A549 (cell line): ENCODE measurements around the gene NDUFB4.

Experiments used
- CEBPB ChIP-seq, 2 experiments: fragments of >200 bp in 1 of 2; sonication (Bioruptor Twin) in 1 of 2; formaldehyde crosslinking in 1 of 2; IDR thresholded peaks; 2 replicates each; pipeline ENCODE4 v1.6.1; 2012 to 2016
- ESRRA ChIP-seq: fragments of 150-350 bp; IDR thresholded peaks from 2 replicates; pipeline ENCODE4 v1.6.1; 2014; ENCODE audit warnings: mild to moderate bottlenecking, low read length, borderline replicate concordance
- JUN ChIP-seq, 2 experiments: fragments of >200 bp; sonication (Bioruptor Twin); formaldehyde crosslinking; IDR thresholded peaks; 2 replicates in 1 of 2; 3 replicates in 1 of 2; pipeline ENCODE4 v1.6.1; 2016 to 2017
- MYC ChIP-seq: IDR thresholded peaks from 2 replicates; pipeline ENCODE4 v1.6.1; 2012; ENCODE audit warnings: mild to moderate bottlenecking, inconsistent platforms, low read length, improper control_type of control experiment, borderline replicate concordance
- NR3C1 ChIP-seq: fragments of >200 bp; sonication (Bioruptor Twin); formaldehyde crosslinking; IDR thresholded peaks from 3 replicates; pipeline ENCODE4 v1.6.1; 2017
- POLR2A ChIP-seq: IDR thresholded peaks from 2 replicates; pipeline ENCODE4 v1.6.1; 2012; ENCODE audit warnings: mild to moderate bottlenecking, low read length
- POLR2AphosphoS2 ChIP-seq: conservative IDR thresholded peaks from 2 replicates; pipeline ENCODE4 v1.6.1; 2012; ENCODE audit warnings: low read length, improper control_type of control experiment, inconsistent platforms
- RAD21 ChIP-seq, 2 experiments: fragments of >200 bp in 1 of 2; sonication (Bioruptor Twin) in 1 of 2; formaldehyde crosslinking in 1 of 2; IDR thresholded peaks in 1 of 2; conservative IDR thresholded peaks in 1 of 2; 2 replicates in 1 of 2; 3 replicates in 1 of 2; pipeline ENCODE4 v1.6.1; 2012 to 2018; ENCODE audit warnings: inconsistent platforms in 1 of 2
- ZFP36 ChIP-seq: fragments of 450-650 bp; IDR thresholded peaks from 2 replicates; pipeline ENCODE4 v1.6.1; 2014; ENCODE audit warnings: borderline replicate concordance; ENCODE audit not compliant: partially characterized antibody
- TF ChIP-seq, protein P1 (sequence below): fragments of >200 bp; sonication (Bioruptor Twin); formaldehyde crosslinking; IDR thresholded peaks from 3 replicates; pipeline ENCODE4 v1.5.1; 2016
- TF ChIP-seq, protein P2 (sequence below): IDR thresholded peaks from 2 replicates; pipeline ENCODE4 v1.6.1; 2012

- TF ChIP-seq NR3C1: no peak
- TF ChIP-seq, protein P1, sequence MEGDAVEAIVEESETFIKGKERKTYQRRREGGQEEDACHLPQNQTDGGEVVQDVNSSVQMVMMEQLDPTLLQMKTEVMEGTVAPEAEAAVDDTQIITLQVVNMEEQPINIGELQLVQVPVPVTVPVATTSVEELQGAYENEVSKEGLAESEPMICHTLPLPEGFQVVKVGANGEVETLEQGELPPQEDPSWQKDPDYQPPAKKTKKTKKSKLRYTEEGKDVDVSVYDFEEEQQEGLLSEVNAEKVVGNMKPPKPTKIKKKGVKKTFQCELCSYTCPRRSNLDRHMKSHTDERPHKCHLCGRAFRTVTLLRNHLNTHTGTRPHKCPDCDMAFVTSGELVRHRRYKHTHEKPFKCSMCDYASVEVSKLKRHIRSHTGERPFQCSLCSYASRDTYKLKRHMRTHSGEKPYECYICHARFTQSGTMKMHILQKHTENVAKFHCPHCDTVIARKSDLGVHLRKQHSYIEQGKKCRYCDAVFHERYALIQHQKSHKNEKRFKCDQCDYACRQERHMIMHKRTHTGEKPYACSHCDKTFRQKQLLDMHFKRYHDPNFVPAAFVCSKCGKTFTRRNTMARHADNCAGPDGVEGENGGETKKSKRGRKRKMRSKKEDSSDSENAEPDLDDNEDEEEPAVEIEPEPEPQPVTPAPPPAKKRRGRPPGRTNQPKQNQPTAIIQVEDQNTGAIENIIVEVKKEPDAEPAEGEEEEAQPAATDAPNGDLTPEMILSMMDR: no peak
- TF ChIP-seq MYC: no peak
- TF ChIP-seq POLR2A: no peak
- TF ChIP-seq, protein P2, sequence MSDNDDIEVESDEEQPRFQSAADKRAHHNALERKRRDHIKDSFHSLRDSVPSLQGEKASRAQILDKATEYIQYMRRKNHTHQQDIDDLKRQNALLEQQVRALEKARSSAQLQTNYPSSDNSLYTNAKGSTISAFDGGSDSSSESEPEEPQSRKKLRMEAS: no peak
- TF ChIP-seq CEBPB (IDR thresholded peaks at IDR 0.05): no peak
- TF ChIP-seq ESRRA: no peak
- no peak for TF ChIP-seq JUN (IDR thresholded peaks at IDR 0.05)
- no peak for TF ChIP-seq POLR2AphosphoS2
- no peak for TF ChIP-seq ZFP36
- no peak for TF ChIP-seq RAD21 (conservative IDR thresholded peaks at IDR 0.05 in 1 of 2, IDR thresholded peaks at IDR 0.05 in 1 of 2)
These were observed 702 bp downstream of the NDUFB4 start for GRCh38 chr3:120596853-120597223.
